Keratinocyte (primary cell): ENCODE results near the gene DDX51. TPM values are rescaled to one million over a fixed set of nuclear protein-coding genes. Genes with fewer than 3 reads are reported as not detected.

ENCODE experiments used
- DNase-seq: peaks from one replicate; pipeline ENCODE4 v3.0.0-alpha.2; 2011; ENCODE audit warnings: low read depth, missing footprints, low spot score
- FAIRE-seq: peaks from 2 replicates; lab custom pipeline; 2011; peaks lifted over from hg19 to GRCh38; lab: Jason Lieb, UNC
- H2AFZ ChIP-seq: 2 replicates; pipeline ENCODE4 v1.6.0; 2012; ENCODE audit warnings: low read length, control low read depth, inconsistent platforms; ENCODE audit not compliant: control insufficient read depth
- H3K27ac ChIP-seq: 2 replicates; pipeline ENCODE4 v1.5.1; 2011; ENCODE audit warnings: low read length; ENCODE audit not compliant: control insufficient read depth, insufficient read depth
- H3K27me3 ChIP-seq: 3 replicates; pipeline ENCODE4 v1.6.0; 2011; ENCODE audit warnings: low read length; ENCODE audit not compliant: control insufficient read depth, insufficient read depth; ENCODE audit errors: extremely low read depth
- H3K36me3 ChIP-seq, 2 experiments: 2 replicates in 1 of 2; 3 replicates in 1 of 2; pipeline ENCODE4 v1.5.1; 2011; ENCODE audit warnings: low read length in 2 of 2, mild to moderate bottlenecking in 1 of 2; ENCODE audit not compliant: control insufficient read depth in 2 of 2, insufficient read depth in 2 of 2; ENCODE audit errors: extremely low read depth in 1 of 2
- H3K4me1 ChIP-seq: 3 replicates; pipeline ENCODE4 v1.5.1; 2011; ENCODE audit warnings: low read length; ENCODE audit not compliant: control insufficient read depth, insufficient read depth; ENCODE audit errors: extremely low read depth
- H3K4me2 ChIP-seq: 3 replicates; pipeline ENCODE4 v1.6.0; 2011; ENCODE audit warnings: low read depth, low read length; ENCODE audit not compliant: control insufficient read depth, insufficient read depth; ENCODE audit errors: extremely low read depth
- H3K4me3 ChIP-seq, 3 experiments: fragments of 200-600 bp in 1 of 3; sonication (generic) in 1 of 3; 2 replicates in 2 of 3; 3 replicates in 1 of 3; pipeline ENCODE4 v1.5.1; 2011 to 2016; ENCODE audit warnings: low read length in 3 of 3, mild to moderate bottlenecking in 3 of 3, control low read depth in 2 of 3, inconsistent platforms in 1 of 3, low read depth in 1 of 3, mixed read lengths in 1 of 3, mixed run types in 1 of 3, moderate library complexity in 1 of 3; ENCODE audit not compliant: control insufficient read depth in 2 of 3, insufficient read depth in 2 of 3; ENCODE audit errors: extremely low read depth in 1 of 3
- H3K79me2 ChIP-seq: 2 replicates; pipeline ENCODE4 v1.6.0; 2012; ENCODE audit warnings: low read length; ENCODE audit not compliant: control insufficient read depth, insufficient read depth
- H3K9ac ChIP-seq: 3 replicates; pipeline ENCODE4 v1.6.0; 2011; ENCODE audit warnings: low read length; ENCODE audit not compliant: control insufficient read depth, insufficient read depth; ENCODE audit errors: extremely low read depth
- H3K9me1 ChIP-seq: 3 replicates; pipeline ENCODE4 v1.6.0; 2011; ENCODE audit warnings: low read length; ENCODE audit not compliant: control insufficient read depth, insufficient read depth; ENCODE audit errors: extremely low read depth
- H3K9me3 ChIP-seq: 2 replicates; pipeline ENCODE4 v1.5.1; 2012; ENCODE audit warnings: low read depth, low read length; ENCODE audit not compliant: control insufficient read depth
- H4K20me1 ChIP-seq: 3 replicates; pipeline ENCODE4 v1.6.0; 2011; ENCODE audit warnings: low read length; ENCODE audit not compliant: control insufficient read depth, insufficient read depth; ENCODE audit errors: extremely low read depth
- CTCF ChIP-seq, 3 experiments: IDR thresholded peaks in 1 of 3; conservative IDR thresholded peaks in 1 of 3; optimal IDR thresholded peaks in 1 of 3; 2 replicates in 2 of 3; 3 replicates in 1 of 3; pipeline versions ENCODE3 to v1.5.1; 2011; ENCODE audit warnings: low read length in 3 of 3, mild to moderate bottlenecking in 3 of 3, moderate library complexity in 2 of 3, control low read depth in 1 of 3, inconsistent platforms in 1 of 3; ENCODE audit not compliant: insufficient read depth in 2 of 3; ENCODE audit errors: extremely low read depth in 1 of 3
- EZH2 ChIP-seq: IDR thresholded peaks from one replicate; pipeline ENCODE4 v1.6.1; 2012; ENCODE audit warnings: inconsistent platforms, mild to moderate bottlenecking, low read length, moderate library complexity
- dilution Hi-C: fragments of 300-500 bp; cut with MboI; formaldehyde crosslinking; loops from one replicate; pipeline ENCODE4 v1.7.0; 2020; ENCODE audit warnings: low sequenced_read_pairs; ENCODE audit not compliant: extremely low pct_ligation_motif_present
- polyA plus RNA-seq, 5 experiments: library from polyadenylated mRNA; depleted of rRNA in 3 of 5; stranded (reverse) in 3 of 5; stranded (forward) in 1 of 5; unstranded in 1 of 5; fragments of >200 nt; gene quantifications; 1 replicate in 1 of 5; 2 replicates in 3 of 5; 3 replicates in 1 of 5; pipeline versions ENCODE4 v1.2.1 to v1.2.3, GENCODE V29; 2011 to 2012; ENCODE audit warnings: missing spikeins in 2 of 5, low read depth in 1 of 5, low replicate concordance in 1 of 5

The DDX51 gene
- polyA plus RNA-seq, 1 donor (not counting 4 experiments of a cell fraction or from before 2014, with no cell fraction given) = 7.4 TPM

GRCh38 chr12:132125736-132126135 is 18.4 kb downstream of the DDX51 start:
- TF ChIP-seq EZH2 (no peak), CTCF (optimal IDR thresholded peaks at IDR 0.05 in 1 of 3, IDR thresholded peaks at IDR 0.05 in 1 of 3, conservative IDR thresholded peaks at IDR 0.05 in 1 of 3; ENCODE audit: extremely low read depth in 1 of 3, insufficient read depth in 2 of 3, low read length in 3 of 3) (no peak)
- H3K79me2 ChIP-seq = no peaks in the 10 kb centered on the region
- no peaks in the 10 kb centered on the region for H3K27me3 ChIP-seq
- peaks cover 8 to 22% of the 10 kb centered on the region in 2 experiments for H3K36me3 ChIP-seq
- no peaks in the 10 kb centered on the region for H3K4me1 ChIP-seq
- H3K9me1 ChIP-seq = no peaks in the 10 kb centered on the region
- no peak overlapping the region for H3K27ac ChIP-seq
- no peak overlapping the region for H3K4me2 ChIP-seq
- DNase-seq = no peak
- H3K9me3 ChIP-seq = no peaks in the 10 kb centered on the region
- H2AFZ ChIP-seq = no peak overlapping the region
- dilution Hi-C loops = no loop called here
- FAIRE-seq = no peak
- no peaks in the 10 kb centered on the region for H4K20me1 ChIP-seq
- no peak overlapping the region for H3K9ac ChIP-seq
- H3K4me3 ChIP-seq = no peak overlapping the region

- Histone ChIP-seq H2AFZ (no peak overlapping the region), H3K36me3 (peaks cover 8 to 22% of the 10 kb centered on the region in 2 experiments), H3K27me3 (no peaks in the 10 kb centered on the region), H3K9me3 (no peaks in the 10 kb centered on the region), H3K4me2 (no peak overlapping the region), H3K9ac (no peak overlapping the region), H3K27ac (no peak overlapping the region), H3K4me1 (no peaks in the 10 kb centered on the region), H3K4me3 (no peak overlapping the region), H3K9me1 (no peaks in the 10 kb centered on the region), H3K79me2 (no peaks in the 10 kb centered on the region), H4K20me1 (no peaks in the 10 kb centered on the region)
- dilution Hi-C loops = no loop called here
- DNase-seq = no peak
- no peak for TF ChIP-seq CTCF (optimal IDR thresholded peaks at IDR 0.05 in 1 of 3, IDR thresholded peaks at IDR 0.05 in 1 of 3, conservative IDR thresholded peaks at IDR 0.05 in 1 of 3; ENCODE audit: extremely low read depth in 1 of 3, insufficient read depth in 2 of 3, low read length in 3 of 3)
- TF ChIP-seq EZH2 = no peak
- no peak for FAIRE-seq
Measured at GRCh38 chr12:132124766-132125425, 19.2 kb downstream of the DDX51 start.
